UCSD-AML1 (cell line): ENCODE results near the gene GUCY1B1.
"Not testable (repeated sequence)": the region's sequence is repeated elsewhere in the genome, so short reads cannot be mapped to it uniquely, and the experiment has no call there.

Experiments used
- DNase-seq: peaks from one replicate; lab custom pipeline; 2025; ENCODE audit not compliant: unreplicated experiment; lab: John Stamatoyannopoulos, UW

The GUCY1B1 gene

GRCh38 chr4:155761916-155762315 lies 3.1 kb downstream of the GUCY1B1 start:
- DNase-seq: no peak

GRCh38 chr4:155762334-155762733 lies 3.5 kb downstream of the GUCY1B1 start:
- DNase-seq: no peak

DNA sequence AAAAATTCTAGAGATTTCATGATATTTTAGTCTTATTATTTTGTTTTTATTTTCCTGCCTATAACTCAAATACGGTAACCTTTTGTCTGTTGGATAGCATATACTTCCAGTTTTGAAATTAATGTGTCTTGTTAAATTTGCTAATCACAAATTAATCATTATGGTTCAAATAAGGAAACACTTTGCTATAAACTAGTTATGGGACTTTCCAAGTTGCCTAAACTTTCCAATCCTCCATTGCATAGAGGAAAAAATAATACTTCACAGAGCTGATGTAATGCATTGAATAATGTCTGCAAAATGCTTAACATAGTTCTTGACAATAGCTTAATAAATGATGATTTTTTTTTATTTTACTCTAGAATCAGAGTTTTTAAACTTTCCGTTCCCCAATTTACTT lies 4.7 kb downstream of the GUCY1B1 start:
- DNase-seq: no peak

GRCh38 chr4:155765149-155765548 lies 6.3 kb downstream of the GUCY1B1 start:
- no peak for DNase-seq

GRCh38 chr4:155766622-155767021 lies 7.8 kb downstream of the GUCY1B1 start:
- no peak for DNase-seq

DNA sequence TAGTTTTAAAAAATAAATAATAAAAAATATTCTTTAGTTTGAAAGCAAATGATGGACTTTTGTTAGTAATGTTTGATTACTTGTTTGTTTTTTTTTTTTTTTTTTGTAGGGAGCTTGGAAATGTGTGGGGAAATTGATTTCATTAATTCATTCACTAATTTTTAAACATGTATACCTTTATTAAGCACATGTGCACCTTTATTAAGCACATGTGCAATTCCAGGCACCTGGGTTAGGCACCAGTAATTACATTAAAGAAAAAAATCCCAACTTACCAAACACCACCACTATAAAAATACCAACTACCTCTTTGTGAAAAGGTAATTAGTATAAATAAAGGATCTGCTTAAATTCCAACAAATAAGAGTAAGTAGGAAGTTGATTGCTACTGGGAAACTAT lies 9.5 kb downstream of the GUCY1B1 start:
- no peak for DNase-seq

DNA sequence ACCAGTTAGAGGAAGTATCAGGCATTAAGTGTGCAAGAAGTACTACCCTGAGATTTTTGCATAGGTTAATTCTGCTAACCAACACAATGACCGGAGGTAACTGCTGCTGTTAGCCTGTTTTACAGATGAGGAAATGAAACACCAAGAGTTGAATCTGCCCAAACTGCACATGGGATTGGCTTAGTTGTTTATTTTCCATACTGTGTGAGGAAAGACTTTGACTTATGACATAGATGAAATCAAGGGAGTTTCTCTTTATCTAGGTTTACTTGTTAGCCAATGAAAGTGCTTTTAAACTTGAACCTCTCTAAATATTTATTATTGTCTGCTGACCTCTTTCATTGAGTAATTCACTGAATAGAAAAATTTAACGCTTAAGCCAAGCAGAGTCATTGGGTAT lies 10.3 kb downstream of the GUCY1B1 start:
- DNase-seq: no peak

DNA sequence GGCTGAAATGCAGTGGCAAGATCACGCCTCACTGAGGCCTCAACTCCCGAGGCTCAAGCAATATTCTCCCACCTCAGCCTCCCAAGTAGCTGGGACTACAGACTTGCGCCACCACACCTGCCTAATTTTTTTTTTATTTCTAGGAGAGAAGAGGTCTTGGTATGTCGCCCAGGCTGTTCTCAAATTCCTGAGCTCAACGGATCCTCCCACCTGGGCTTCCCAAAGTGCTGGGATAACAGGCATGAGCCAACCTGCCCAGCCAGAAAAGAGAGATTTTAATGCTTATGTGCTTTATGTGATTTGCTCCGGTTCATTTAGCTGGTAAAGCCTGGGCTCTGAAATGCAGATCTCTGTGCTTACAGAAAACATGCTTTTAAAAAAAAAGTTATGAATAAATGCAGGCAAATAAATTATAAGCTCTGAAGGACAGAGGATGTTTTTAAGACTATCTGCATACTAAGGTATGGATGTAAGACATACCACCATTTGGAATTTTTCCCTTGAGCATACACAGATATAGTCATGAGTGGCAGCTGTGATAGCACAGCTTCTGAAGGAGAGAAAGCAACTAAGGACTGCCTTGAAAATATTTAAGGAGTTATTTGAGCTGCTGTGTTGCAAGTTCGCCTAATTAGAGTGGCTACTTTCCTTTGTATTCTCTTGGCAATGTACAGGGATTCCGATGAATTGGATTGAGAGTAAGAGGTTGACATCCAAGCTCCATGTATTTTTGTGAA lies 13.8 kb downstream of the GUCY1B1 start:
- DNase-seq: no peak

- DNase-seq: no peak
Measured at GRCh38 chr4:155773196-155773800, 14.5 kb downstream of the GUCY1B1 start.

DNA sequence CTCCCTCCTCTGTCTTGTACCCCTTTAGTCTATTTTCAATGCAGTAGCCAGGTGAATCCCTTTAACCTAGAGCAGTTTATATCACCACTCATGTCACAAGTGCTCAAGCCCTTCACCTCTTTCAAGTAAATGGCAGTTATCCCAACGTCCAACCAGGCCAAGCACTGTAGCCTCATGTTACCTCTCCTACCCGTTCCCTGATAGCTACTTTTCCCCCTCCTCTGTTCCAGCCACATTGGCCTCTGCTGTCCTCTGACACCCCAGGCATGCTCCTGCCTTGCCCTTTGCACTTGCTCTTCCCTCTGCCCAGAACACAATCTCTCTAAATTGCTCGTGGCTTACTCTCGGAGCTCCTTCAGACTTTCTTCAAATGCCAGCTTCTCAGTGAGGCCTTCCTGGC lies 15.2 kb downstream of the GUCY1B1 start:
- DNase-seq: no peak

DNA sequence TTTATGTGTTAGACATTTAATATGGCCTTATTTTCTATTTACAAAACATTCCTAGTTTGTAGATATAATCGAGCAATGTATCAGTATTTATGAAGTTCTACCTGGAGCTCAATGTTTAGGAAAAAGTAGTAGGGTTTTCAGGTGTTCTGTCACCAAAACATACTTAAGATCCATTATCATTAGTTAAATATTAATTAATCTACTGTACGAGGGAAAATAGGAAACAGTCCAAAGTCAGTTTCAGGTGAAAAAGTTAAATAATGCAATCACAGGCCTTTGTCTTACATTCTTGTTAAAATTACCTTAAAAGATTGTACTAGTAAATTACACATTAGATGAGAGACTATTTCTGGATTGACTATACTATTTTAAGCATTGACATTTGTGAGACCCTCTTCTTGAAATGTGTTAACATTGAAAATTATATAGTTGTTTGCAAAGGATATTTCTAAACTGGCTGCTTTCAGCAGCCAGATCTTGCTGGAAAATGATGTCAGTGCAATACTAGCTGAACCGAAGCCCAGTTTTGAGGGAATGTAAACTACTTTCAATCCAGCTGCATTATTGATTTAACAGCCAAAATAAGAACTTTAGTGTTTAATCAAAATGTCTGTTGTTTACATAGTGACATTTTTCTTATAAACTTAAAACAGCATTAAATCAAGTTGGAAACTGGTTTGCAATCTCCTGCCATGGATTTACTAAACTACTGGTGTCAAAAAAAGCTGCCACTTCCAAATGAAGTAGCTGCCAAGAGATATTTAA lies 19.3 kb downstream of the GUCY1B1 start:
- DNase-seq: no peak

DNA sequence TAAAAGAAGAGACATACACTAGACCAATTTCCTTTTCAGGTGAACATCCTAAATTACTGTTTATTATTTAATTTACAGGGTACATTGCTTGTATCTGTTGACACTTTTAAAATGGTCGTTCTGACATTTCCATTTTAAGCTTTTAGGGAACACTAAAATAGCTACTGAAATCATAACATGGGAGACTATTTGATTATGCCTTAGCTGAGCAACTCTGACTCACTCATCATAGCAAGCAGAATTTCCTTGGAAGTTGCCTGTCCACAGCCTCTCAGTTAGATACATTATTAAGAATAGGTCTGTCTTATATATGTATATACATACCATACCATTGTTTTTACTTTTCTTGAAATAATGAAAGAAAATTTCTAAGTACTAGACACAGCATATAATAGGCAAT lies 22.0 kb downstream of the GUCY1B1 start:
- no peak for DNase-seq

DNA sequence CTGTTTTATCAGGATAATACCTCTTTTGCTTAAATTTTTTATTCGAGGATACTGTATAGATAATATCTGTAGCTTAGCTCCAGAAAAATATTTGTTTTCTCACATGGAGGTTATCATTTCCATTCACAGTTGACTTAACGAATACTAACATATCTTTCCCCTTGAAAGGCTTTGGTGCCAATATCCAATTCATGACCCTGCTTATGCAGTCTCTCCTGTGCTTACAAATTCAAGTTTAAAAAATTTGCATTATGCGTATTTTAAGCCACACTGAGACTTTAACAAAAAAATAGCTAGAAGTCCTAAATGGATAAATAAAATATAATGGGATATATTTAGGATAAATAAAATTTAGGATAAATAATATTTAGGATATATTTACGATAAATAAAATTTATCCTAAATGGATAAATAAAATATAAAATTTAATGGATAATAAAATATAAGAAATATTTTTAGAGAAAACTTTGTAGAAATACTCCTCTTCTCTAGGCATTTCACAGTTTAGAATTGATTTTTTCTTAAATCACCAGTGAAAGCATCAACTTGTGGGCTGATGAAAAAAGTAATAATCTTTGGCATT lies 22.5 kb downstream of the GUCY1B1 start:
- DNase-seq: no peak

DNA sequence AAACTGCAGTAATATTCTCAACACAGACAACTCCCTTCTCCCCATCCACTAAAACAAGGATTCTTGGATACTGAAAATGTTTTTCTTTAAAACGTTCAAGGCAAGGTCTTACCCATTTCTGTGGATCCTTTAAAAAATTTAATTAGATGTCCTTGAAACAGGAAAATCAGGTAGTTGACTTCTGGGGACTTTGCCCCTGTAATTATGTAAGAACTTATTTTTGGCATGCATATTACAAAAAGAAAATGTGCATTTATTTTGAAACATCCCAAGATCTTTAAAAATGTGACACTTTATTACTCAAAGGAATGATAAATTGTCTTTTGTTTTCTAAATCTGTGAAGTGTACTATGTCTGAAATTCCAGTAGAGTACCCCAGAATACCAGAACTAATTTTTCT lies 25.8 kb downstream of the GUCY1B1 start:
- DNase-seq: no peak

GRCh38 chr4:155785828-155786227 lies 27.0 kb downstream of the GUCY1B1 start:
- no peak for DNase-seq

DNA sequence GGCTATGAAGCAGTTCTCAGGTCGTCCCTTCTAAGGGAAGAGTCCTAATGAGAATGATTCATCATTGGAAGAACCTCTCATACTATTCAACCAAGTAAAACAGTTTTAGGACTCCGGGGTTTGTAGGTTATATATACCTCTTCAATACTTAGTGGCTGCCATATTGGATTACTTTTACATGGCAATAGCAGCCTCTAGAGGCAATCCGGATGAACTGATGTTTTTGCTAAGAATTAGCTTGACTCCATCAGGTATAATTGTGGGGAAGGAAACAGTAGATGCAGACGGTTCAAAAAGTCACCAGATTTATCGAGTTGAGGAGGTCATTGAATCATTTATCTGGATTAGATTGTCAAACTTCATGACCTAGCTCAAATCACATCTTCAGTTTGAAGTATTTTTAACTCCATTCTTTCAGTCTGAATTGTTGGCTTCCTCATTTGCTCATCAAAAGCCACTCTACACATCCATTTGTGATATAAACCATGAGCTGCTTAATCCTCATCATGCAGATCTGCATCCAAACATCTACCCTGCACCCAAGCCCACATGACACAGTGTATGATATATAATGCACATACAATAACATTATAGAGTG lies 28.4 kb downstream of the GUCY1B1 start:
- DNase-seq: no peak

DNA sequence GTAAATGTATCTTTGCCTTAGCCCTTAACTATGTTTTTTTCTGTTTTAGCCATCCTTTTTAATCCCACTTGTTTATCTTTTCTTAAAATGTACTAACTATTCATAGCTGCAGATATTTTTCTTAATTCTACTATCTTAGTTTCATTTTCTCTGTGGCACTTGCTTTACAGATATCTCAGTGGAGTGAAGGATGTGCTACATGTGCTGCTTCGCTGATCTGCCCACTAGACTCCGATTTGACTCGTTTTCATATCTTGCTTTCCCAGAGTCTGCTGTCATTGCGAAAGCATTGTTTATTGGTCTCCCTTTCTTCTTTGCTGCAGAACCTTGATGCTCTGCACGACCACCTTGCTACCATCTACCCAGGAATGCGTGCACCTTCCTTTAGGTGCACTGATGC lies 30.6 kb downstream of the GUCY1B1 start:
- no peak for DNase-seq

DNA sequence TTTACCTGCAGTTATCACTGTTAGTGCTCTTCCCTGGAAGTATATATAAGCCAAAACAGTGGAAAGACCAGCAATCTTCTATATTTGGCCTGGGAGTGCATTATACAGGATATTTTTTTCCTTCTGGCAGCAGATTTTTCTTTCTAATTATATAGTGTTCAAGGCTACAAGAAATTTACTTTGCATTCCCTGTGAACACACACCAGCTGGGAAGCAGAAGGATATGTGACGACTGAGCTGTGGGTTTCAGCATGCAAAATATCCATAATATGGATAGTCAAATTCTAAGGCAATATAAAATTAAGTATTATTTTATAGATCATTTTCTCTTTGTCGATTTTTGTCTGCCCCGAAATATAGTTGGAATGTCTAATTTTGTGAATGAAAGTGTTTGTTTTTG lies 31.2 kb downstream of the GUCY1B1 start:
- DNase-seq: no peak

DNA sequence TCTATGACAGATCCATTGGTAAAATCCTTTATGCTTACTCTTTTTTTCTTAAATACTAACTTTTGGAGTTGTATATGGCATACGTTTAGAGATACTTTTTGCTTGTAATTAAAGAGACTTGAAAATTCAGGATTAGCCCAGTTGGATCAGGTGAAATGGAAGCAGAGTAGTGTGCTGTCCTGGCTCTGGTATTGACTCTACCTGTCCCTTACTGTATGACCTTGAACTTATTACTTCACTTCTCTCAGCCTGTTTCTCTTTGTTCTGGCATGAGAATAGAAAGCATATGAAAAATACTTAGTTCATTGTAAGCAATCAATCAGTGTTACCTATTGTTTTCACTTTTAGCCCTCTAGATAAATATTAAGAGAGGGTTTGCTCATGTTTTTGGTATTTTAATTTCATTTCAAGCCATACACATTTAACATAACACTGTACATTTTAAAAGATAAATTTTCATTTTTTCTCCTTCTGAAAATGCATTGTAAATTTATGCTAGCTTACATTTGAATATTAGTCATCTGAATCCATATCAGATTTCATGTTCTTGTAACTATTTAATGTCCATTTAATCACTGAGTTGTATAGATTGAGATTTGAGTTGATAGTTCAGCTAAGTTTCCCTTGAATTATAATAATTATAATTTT lies 35.9 kb downstream of the GUCY1B1 start:
- DNase-seq: no peak

- DNase-seq: no peak
Measured at GRCh38 chr4:155795991-155796390, 37.2 kb downstream of the GUCY1B1 start.

- DNase-seq: not testable (repeated sequence)
Measured at GRCh38 chr4:155797581-155797980, 38.8 kb downstream of the GUCY1B1 start.
